NOMO-1 (cell line): Measurements from ENCODE around the gene BRINP1.

Source experiments
- DNase-seq, 2 experiments: peaks; one replicate each; lab custom pipeline; 2025; ENCODE audit not compliant: unreplicated experiment in 2 of 2; lab: John Stamatoyannopoulos, UW

The BRINP1 gene

DNA sequence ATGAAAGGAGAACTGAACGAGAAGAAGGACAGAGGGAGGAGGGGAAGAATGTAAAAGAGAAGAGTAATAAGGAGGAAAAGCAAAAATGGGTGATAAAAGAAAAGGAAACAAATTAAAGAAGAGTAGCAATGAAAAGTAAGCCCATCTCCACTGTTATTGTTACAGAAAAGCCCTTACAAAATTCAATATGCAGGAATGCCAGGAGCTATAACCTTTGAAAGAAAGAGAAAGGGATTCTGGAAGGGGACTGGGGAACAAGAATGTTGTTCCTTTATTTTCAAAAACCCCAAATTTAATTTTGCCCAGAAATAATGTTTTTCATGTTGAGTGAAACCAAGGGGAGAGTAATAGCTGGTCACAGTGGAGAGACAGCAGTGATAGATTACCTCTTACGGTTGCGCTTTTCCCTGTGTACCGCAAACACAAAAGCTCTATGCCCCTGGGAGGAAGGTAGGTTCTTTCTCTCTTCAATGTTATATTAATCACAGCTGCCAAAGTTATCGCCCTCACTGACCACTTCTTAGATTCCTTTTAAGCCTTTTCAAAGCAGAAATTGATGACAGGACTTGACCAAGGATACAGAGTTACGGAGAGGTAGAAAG is 86.7 kb downstream of the BRINP1 start:
- no peak for DNase-seq

DNA sequence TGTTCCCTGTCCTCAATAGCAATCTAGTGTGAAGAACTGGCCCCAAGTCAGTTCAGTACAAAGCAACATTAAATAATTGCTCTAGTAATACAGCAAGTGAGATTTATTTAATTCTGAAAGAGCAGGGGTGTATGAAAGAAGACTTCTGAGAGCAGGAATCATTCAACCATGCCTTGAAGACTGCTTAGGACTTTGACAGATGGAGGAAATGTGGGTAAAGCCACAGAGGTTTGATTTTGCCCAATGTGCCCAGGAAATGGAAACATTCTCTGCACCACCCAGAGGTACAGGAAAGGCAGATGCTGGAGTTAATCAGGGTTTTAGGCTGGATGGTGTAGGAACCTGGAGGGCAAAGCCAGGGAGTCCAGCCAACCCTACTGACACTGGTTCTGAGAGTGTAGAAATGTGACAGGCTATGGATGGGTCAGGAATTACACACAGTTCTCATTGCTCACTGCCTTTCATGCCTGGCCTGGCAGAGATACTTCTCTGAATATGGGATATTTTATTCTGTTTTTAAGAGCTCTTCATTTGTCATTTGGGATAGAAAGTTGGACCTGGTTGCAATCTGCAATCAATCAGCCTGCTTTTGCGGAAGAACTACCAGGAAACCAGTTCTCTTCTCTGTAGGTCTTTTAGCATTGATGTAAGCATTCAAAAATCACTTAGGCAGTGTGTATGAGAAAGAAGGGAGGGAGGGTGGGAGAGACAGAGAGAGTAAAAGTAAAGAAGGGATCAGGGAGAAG is 88.3 kb downstream of the BRINP1 start:
- DNase-seq = no peak

DNA sequence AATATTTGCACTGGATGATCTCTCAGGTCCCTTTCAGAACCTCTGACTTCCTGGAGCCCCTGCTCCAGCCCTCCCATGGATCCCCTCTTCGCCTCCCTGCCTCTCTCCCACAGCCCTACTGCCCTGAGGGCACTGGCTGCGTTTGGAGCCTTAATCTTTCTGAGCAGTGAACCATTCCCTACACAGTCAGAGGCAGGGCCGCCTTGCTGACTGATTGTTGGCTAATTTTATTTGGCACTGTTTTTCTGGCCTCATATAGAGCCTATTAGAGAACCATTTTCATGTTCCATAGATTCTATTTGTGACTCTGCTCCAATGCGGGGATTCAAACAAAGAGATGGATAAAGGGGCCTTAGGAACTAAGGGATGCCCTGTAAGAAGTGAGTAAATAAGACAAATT is 91.1 kb downstream of the BRINP1 start:
- DNase-seq = no peak

DNA sequence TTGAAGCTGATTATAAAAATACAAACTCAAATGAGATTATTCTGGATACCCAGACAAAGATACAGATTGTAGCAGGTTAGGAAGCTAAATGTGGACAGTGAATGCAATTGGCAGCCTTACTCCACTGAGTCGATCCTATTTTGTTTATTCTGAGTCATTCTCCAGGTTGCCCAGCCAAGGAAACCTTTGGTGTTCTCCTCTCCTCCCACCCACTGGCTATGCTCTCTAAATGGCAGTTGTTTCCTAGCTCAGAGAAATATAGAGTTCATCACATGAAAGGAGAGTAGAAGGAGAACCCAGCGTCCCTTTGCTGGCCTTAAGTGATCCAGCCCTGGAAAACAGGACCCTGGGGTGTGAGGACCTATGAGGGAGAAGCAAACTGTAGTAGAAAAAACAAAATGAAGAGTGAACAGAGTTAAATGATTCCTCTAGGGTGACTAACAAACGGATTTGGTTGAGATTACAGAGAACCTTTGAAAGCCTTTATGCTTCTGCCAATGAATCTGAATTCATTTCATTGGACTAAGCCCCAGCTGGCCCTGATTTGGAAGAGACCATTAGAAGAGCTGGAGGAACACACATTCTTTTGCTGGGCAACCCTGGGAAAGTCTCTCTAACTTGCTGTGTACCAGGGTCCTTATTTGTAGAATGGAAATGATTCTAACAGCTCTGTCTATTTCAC is 95.1 kb downstream of the BRINP1 start:
- DNase-seq = no peak

DNA sequence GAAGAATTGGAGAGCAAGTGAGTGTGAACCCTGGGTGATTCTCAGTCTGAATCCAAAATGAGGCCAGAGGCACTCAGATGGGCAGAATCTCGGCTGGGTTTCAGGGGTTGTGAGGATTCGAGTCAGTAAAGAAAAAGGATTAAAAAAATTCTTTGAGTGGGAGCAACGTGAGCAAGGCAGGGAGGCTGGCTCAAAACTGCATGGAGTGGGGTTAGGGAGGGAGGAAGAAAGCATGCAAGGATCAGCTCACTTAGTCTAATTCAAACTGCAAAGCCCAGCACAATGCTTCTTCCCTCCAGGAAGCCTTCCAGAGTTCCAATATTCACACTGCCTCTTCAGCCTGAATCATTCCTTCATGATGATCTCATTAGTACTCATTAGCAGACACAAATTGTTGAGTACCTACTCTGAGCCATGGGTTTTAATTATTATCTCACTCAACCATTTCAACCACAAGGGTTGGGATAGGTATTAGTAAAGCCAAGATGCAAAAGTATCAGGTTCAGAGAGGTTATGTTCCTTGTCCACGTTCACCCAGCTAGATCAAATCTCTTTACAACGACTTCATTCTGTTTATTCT is 95.8 kb downstream of the BRINP1 start:
- DNase-seq = no peak

DNA sequence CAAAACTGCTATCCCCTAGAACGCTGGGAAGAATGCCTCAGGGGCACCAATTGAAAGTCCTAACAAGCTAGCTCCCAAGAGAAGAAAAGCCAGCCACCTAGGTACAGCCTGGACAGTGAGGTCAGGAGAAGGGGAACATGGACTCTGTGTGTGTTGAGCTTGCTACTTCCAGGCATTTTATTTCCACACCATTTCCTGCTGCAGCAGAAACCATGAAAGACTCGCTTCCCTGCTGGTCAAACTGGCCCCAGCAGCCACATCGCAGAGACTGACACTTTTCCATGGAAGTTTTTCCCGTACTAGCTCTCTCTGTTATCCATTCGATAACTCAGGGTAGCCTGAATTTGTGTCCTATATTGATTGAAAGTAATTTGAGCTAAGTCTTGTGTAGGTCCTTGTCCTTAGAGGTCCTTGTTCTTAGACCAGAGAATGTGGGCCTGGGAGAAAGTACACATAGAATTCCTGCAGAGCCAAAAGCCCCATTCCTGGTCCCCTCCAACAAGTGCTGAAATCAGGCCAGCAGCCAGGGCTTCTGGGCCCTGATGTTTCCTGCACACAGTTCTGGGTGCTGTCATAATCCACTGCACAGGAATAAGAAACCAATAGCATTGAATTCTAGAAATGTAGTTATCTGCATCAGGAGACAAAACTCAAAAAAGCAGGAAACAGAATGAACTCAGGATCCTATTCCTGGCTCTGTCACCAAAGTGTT is 96.6 kb downstream of the BRINP1 start:
- no peak for DNase-seq

DNA sequence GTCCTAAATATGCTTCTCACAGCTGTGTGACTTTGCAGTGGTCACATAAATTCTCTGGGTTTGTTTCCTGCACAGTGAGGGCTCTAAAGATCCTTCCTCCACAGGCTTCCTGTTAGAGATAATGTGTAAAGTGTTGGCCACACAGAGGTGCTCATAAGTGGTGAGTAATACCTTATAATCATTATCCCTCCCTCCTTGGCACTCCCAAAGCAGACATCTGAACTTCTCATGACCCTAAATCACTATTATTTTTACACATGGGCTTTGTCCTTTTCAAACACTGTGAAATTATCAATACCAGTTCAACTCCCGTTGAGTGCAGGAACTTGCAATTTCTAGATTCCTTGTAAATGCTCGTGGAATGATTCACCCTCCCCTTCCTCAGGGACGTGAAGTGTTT is 100.2 kb downstream of the BRINP1 start:
- DNase-seq = no peak

DNA sequence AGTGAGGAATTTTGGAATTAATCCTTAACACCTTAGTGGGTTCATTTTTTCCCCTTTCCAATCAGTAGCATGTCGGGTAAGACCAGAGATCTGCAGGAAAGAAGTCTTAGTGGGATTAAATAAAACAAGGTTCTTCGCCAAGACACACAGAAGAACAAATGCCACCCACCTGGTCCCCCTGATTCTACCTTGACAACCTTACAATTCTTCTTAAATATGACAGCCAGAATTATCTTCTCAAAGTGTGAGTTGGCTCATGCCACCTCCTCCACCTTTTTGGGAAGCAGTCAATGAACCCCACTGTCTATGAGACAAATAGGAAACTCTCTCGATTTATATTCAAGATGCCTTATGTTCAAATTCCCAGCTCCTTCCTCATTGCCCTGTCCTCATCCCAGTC is 105.1 kb downstream of the BRINP1 start:
- DNase-seq = no peak

DNA sequence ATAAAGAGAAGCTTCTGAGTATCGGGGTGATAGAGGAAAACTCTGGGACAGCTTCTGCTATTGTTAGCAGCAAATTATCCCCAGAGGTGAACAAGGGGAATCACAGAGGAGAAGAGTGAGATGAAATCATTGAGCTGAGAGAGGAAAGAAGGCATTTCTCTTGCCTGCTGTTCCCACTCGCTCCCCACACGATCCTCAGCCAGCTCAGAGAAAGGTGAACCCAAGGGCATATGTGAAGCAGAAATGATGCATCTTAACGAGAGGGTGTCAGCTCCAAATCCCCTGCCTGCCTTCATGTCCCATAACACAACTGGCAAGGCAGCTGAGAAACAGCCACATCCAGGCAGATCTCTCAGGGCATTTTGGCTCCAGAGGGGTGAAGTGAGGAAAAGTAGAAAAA is 111.6 kb downstream of the BRINP1 start:
- DNase-seq = no peak

DNA sequence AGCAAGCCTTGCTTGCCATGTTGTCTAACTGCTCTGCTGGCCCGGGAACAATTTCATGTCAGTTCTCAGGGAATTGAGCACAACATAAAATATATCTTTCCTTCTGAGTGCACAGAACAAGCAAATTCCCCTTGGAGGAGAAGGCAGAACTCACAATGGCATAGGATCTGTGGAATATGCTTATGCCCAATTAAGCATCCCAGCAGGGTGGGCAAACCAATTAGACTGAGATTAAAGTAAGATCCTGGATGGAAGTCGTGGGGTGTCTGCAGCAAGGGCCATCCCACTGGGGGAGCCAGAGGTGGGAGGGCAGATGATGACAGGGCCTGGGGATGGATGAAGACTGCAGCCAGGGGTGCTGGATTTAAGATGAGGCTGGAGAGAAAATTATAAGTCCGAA is 114.1 kb downstream of the BRINP1 start:
- DNase-seq = no peak

DNA sequence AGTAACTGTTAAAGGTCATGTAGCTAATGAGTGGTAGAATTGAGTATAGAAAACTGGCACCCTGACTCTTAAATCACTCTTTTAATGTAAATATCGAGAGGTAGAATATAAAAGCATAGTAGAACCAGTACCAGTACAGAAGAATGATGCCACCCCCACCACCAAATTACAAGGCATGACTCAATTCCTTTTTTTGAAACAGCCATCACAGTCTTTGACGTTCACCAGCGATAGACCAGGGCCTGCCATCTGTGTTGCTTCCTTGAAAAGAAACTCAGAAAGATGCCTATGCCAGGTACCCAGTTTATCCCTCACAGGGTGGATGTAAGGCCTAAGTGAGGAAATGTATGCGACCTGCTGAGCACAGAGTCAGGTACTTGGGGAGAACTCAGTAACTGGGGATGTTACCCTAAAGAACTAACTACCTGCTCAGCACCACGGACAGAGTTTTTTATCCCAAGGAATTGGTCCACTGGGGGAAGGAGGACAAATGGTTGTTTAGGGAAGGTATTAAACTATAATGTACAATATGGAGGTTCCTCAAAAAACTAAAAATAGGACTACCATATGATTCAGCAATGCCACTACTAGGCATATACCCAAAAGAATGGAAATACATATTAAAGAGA is 116.5 kb downstream of the BRINP1 start:
- DNase-seq = no peak

DNA sequence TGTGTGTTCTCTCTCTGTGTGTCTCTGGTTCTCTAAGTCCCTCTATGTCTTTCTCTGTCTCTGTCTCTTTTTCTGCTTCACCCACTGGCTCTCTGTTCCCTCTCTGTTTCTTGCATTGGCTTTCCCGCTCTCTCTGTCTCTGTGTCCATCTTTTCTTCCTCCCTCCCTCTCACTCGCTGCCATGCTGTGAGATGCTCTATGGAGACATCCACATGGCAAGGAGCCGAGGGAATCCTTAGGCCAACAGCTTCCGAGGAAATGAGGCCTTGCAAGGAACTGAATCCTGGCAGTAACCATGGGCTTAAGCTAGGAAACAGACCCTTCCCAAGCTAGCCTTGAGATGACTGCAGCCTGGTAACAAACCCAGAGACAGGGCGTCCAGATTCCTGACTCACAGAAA is 117.3 kb downstream of the BRINP1 start:
- no peak for DNase-seq

DNA sequence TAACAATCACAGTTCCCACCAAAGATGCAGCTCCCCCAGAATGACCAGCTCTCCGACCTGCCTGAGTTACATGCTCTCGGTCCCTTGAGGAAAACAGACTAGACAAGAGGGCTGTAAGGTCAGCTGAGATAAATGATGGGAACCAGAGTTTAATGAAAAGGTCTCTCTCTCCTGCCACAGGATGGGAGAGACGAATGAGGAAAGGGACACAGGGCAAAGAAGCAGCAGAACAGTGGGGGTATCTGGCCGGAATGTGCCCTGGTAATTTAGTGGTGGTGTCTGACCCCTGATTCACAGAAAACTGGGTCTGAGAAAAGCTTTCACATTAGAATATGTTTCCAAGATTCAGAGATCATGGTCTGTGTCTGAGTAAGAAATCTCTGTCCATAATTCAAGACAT is 118.5 kb downstream of the BRINP1 start:
- DNase-seq = no peak

DNA sequence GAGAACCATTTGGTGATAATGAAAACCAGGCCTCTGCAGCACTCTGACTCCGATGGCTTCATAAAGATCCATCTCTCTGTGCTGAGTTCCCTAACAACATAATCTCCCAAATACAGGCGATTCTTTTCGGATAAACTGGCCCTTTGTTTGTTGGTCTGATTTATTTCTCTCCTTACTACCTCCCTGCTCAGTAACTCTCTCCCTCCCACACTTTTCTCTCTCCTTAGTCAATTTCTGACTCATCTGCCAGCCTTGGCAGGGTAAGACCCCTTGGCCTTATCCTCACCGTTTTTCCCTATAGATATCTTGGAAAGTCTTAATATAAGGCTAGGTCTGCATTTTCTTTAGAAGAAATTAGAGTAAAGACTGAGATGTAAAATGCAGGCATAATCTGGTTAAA is 128.7 kb downstream of the BRINP1 start:
- no peak for DNase-seq

DNA sequence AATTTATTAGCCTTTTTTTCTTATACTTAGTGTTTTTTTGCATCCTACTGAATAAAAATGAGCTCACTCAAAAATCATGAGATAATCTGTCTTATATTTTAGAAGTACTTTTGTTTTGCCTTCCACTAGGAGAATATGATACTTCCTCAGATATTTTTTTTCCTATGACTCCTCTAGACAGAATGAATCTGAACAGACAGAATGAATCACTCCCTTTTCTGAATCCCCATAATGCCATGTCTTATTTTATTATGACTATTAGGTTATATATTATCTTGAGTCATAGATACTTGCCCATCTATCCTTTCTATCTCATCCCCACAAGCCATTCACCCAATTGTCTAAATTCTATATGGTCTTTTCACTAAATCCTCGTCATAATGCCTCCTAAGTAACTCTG is 134.6 kb downstream of the BRINP1 start:
- DNase-seq = no peak

DNA sequence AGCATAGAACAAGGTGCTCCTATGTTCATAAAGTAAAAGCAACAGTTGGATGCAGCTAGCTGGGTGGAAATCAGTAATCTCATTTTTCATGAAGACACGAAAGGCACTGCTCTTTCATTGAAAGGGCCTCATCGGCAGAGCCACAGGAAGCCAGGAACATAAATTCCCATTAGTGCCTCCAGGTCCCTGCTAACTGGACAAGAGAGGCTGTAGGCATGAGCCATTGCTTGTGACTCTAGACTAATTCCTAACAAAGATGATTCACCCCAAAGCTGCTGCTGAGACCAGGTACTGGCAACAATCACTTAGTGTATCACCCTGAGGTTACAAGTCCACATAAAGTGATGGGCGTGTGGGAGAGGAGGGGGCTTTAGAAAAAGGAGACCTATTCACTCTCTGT is 141.8 kb downstream of the BRINP1 start:
- DNase-seq = no peak

DNA sequence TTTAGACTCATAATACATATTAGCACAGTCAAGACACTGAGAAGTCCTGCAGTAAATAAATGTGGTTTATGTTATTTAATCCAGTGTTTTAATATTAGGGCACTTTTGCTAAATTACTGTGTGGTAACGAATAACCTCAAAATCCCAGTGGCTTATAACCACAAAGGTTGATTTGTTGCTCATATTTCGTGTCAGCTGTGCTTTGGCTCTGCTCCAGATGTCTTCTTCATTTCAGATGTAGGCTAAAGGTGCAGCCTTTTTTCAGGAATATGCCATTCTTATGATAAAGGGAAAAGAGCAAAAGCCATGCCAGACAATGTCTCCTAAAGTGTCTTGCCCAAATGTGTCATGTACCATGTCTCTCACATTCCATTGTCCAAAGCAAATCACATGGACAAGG is 144.8 kb downstream of the BRINP1 start:
- DNase-seq = no peak

DNA sequence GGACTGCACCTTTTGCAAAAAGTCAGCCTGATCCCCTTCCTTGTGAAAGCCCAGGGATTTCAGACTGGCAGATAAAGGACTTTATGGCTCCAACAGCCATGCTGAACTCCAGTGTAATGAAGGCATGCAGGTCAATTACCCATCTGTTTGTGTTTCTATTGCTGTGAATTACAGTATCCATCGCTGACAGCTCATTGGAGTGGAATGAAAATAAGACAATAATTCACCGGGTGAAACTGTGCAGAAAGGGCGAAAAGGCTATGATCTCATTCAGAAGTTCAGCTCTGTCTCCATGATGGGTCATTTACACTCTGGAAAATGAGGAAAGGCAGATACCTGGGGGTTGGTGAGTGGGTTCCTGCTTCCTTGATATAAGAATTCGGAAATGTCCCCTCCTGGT is 148.0 kb downstream of the BRINP1 start:
- no peak for DNase-seq

DNA sequence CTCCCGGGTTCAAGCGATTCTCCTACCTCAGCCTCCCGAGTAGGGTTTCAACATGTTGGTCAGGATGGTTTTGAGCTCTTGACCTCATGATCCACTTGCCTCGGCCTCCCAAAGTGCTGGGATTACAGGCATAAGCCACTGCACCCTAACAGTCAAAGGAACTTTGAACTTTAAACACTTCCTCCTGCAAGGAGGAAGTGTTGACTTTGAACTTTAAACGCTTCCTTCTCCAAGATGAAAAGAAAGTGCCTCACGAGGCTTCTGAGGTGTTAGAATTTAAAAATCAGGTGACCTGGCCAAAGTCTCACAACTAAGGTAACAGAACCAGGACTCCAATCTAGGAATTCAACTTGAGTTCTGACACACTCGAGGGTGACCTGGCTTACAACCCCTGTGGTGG is 150.9 kb downstream of the BRINP1 start:
- DNase-seq = no peak

DNA sequence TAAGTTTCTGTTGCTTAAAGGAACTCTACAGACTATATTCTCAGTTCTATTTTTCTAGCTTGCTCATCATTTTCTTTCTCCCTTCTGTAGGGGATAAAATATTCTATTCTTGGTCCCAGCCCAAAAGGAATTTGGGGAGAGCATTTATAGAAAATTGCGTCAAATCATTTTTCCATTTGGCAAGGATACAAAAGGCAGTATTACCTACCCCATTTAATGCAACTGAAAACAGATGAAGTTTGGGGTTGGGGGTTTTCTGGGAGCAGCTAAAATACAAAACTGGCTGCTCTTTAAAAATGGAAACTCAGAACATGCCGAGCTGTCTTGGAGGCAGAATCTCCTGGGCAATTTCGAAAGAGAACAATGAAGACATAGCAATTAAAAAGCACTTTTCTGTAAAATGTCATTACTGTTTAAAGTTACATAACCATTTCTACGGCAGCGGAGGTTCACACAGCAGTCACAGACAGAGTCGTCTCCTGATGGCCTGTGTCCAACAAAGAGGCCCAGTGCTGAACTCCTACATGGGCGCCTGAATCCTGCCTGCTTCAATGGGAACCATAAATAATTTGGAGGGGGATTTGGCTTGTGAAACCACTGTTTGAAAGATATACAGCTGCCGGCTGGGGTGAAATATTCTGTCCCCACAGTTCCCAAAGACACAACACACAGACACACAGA is 152.4 kb downstream of the BRINP1 start:
- DNase-seq = no peak
